Measurements from ENCODE around the gene NEK11.
A peak's percentile ranks its signal among the peaks of the same experiment; 100 is the strongest.

The NEK11 gene

GRCh38 chr3:131026321-131027151 is at the start of gene NEK11, which contains the start of gene ASTE1:
Gene NEK11 (plus strand): TSS chr3:131026877. CDS start chr3:131029709, 2,832 bp downstream.
Gene ASTE1 (minus strand): TSS chr3:131026825. CDS start chr3:131025306, 1,519 bp downstream.
- peak; percentile 93 for DNase-seq

- no peak for DNase-seq
Measured at GRCh38 chr3:130979117-130979516, 47.6 kb upstream of the NEK11 start.

GRCh38 chr3:130981469-130981868 is 45.2 kb upstream of the NEK11 start:
- no peak for DNase-seq

GRCh38 chr3:130990282-130990681 is 36.4 kb upstream of the NEK11 start:
- DNase-seq, result no peak

GRCh38 chr3:130991126-130991525 is 35.6 kb upstream of the NEK11 start:
- DNase-seq, result peak; percentile 11

- no peak for DNase-seq
Measured at GRCh38 chr3:130992344-130992743, 34.3 kb upstream of the NEK11 start.

GRCh38 chr3:130997289-130997688 is 29.4 kb upstream of the NEK11 start:
- no peak for DNase-seq

GRCh38 chr3:131001071-131001470 is 25.6 kb upstream of the NEK11 start:
- no peak for DNase-seq

- no peak for DNase-seq
Measured at GRCh38 chr3:131004603-131005002, 22.1 kb upstream of the NEK11 start.

GRCh38 chr3:131007256-131007655 is 19.4 kb upstream of the NEK11 start:
- DNase-seq, result no peak

- DNase-seq, result no peak
Measured at GRCh38 chr3:131007782-131008181, 18.9 kb upstream of the NEK11 start.

GRCh38 chr3:131008326-131008725 is 18.4 kb upstream of the NEK11 start:
- no peak for DNase-seq

- no peak for DNase-seq
Measured at GRCh38 chr3:131009698-131010097, 17.0 kb upstream of the NEK11 start.

- DNase-seq, result no peak
Measured at GRCh38 chr3:131018970-131019369, 7.7 kb upstream of the NEK11 start.

GRCh38 chr3:131020122-131020693 is 6.5 kb upstream of the NEK11 start:
- DNase-seq, result no peak

GRCh38 chr3:131025539-131025938 is 1.1 kb upstream of the NEK11 start:
- DNase-seq, result no peak

GRCh38 chr3:131028844-131029243 is 2.2 kb downstream of the NEK11 start:
- no peak for DNase-seq

- DNase-seq, result no peak
Measured at GRCh38 chr3:131031660-131032059, 5.0 kb downstream of the NEK11 start.

- no peak for DNase-seq
Measured at GRCh38 chr3:131033480-131034080, 6.9 kb downstream of the NEK11 start.

- no peak for DNase-seq
Measured at GRCh38 chr3:131036200-131036816, 9.6 kb downstream of the NEK11 start.

- no peak for DNase-seq
Measured at GRCh38 chr3:131036986-131037385, 10.3 kb downstream of the NEK11 start.

GRCh38 chr3:131038326-131038725 is 11.6 kb downstream of the NEK11 start:
- DNase-seq, result no peak

GRCh38 chr3:131042271-131042985 is 15.8 kb downstream of the NEK11 start:
- DNase-seq, result peak; percentile 20
